ENCODE data around the gene CSDE1. TPM values are rescaled to one million over a fixed set of nuclear protein-coding genes. Genes with fewer than 3 reads are reported as not detected.

CSDE1 gene
- total and polyA plus RNA-seq, 4 donors = 286 to 661 (median 578) TPM

- H3K36me3 ChIP-seq (ENCODE audit: control insufficient read depth in 1 of 2, insufficient read depth in 2 of 2, low read length in 1 of 2) = no peaks in the 10 kb centered on the region
- peak overlapping the region; percentile 65 to 97 for H3K4me3 ChIP-seq (ENCODE audit: low read length in 2 of 2)
- WGBS, 2 donors = 41 to 44% methylated on average over 13 of the region's 13 CpGs
- no peak for ATAC-seq (ENCODE audit: low FRiP score)
- intact Hi-C loops (cut with DNase I) = loop anchor here in 1 of 2 donors (2.0 kb wide), 2 partner anchors 88 to 158 kb away; partner anchors contain the start of genes BCAS2 and TRIM33
- H3K27me3 ChIP-seq (ENCODE audit: control insufficient read depth in 1 of 2, insufficient read depth in 2 of 2, low read length in 1 of 2) = no peaks in the 10 kb centered on the region
- no peaks in the 10 kb centered on the region for H3K9me3 ChIP-seq (ENCODE audit: control insufficient read depth, low read length)
- no peaks in the 10 kb centered on the region for H3K4me1 ChIP-seq (ENCODE audit: control insufficient read depth in 1 of 2, insufficient read depth in 2 of 2, low read length in 2 of 2)
- peak overlapping the region in 1 of 2 donors; percentile 46 for H3K27ac ChIP-seq (ENCODE audit: low read depth in 1 of 2, low read length in 2 of 2)
- no peak for DNase-seq
Measured at GRCh38 chr1:114668784-114669561, 88.8 kb downstream of the CSDE1 start.

GRCh38 chr1:114668373-114668772 lies 89.4 kb downstream of the CSDE1 start:
- Histone ChIP-seq H3K4me1 (ENCODE audit: control insufficient read depth in 1 of 2, insufficient read depth in 2 of 2, low read length in 2 of 2) (no peaks in the 10 kb centered on the region), H3K4me3 (ENCODE audit: low read length in 2 of 2) (no peak overlapping the region), H3K27me3 (ENCODE audit: control insufficient read depth in 1 of 2, insufficient read depth in 2 of 2, low read length in 1 of 2) (no peaks in the 10 kb centered on the region), H3K9me3 (ENCODE audit: control insufficient read depth, low read length) (no peaks in the 10 kb centered on the region), H3K27ac (ENCODE audit: low read depth in 1 of 2, low read length in 2 of 2) (no peak overlapping the region), H3K36me3 (ENCODE audit: control insufficient read depth in 1 of 2, insufficient read depth in 2 of 2, low read length in 1 of 2) (no peaks in the 10 kb centered on the region)
- ATAC-seq (ENCODE audit: low FRiP score) (no peak), DNase-seq (no peak)
- intact Hi-C loops (cut with DNase I) = loop anchor here in 1 of 2 donors (2.0 kb wide), 2 partner anchors 88 to 158 kb away; partner anchors contain the start of genes BCAS2 and TRIM33
- WGBS, 2 donors = 82 to 92% methylated on average over 4 of the region's 4 CpGs

- Histone ChIP-seq H3K9me3 (ENCODE audit: control insufficient read depth, low read length) (no peaks in the 10 kb centered on the region), H3K27ac (ENCODE audit: low read depth in 1 of 2, low read length in 2 of 2) (no peak overlapping the region), H3K4me1 (ENCODE audit: control insufficient read depth in 1 of 2, insufficient read depth in 2 of 2, low read length in 2 of 2) (no peaks in the 10 kb centered on the region), H3K27me3 (ENCODE audit: control insufficient read depth in 1 of 2, insufficient read depth in 2 of 2, low read length in 1 of 2) (no peaks in the 10 kb centered on the region), H3K36me3 (ENCODE audit: control insufficient read depth in 1 of 2, insufficient read depth in 2 of 2, low read length in 1 of 2) (no peaks in the 10 kb centered on the region), H3K4me3 (ENCODE audit: low read length in 2 of 2) (no peak overlapping the region)
- no peak for ATAC-seq (ENCODE audit: low FRiP score)
- intact Hi-C loops (cut with DNase I) = no loop called here
- DNase-seq = no peak
- 91 to 92% methylated on average over 3 of the region's 3 CpGs for WGBS, 2 donors
Measured at GRCh38 chr1:114666954-114667353, 90.8 kb downstream of the CSDE1 start.

Other genes starting within 250 kb of the CSDE1 start
- gene TRIM33, start 246.8 kb downstream of the CSDE1 start, total RNA-seq = 10 to 100 TPM; 39.3 to 42.8 TPM
- 10 to 100 TPM in 1 of 2 donors, 1 to 10 TPM in 1; 5.6 to 21.6 TPM for gene TRIM33, start 246.8 kb downstream of the CSDE1 start, polyA plus RNA-seq
- gene BCAS2, start 176.4 kb downstream of the CSDE1 start, total RNA-seq = 10 to 100 TPM; 23.9 to 29.8 TPM
- gene BCAS2, start 176.4 kb downstream of the CSDE1 start, polyA plus RNA-seq = 10 to 100 TPM; 31.6 to 38.1 TPM
- 1 to 10 TPM; 3.6 to 5.9 TPM for gene DENND2C, start 87.9 kb downstream of the CSDE1 start, total RNA-seq
- 1 to 10 TPM in 1 of 2 donors, under 1 TPM in 1; 0.25 to 1.9 TPM for gene DENND2C, start 87.9 kb downstream of the CSDE1 start, polyA plus RNA-seq
- gene AMPD1, start 62.4 kb downstream of the CSDE1 start, total RNA-seq = under 1 TPM in 1 of 2 donors, not detected in 1; 0.52 TPM
- under 1 TPM in 1 of 2 donors, not detected in 1; 0.05 TPM for gene AMPD1, start 62.4 kb downstream of the CSDE1 start, polyA plus RNA-seq
- gene NRAS, start 41.2 kb downstream of the CSDE1 start, total RNA-seq = 10 to 100 TPM; 17.9 to 21.1 TPM
- 10 to 100 TPM in 1 of 2 donors, 1 to 10 TPM in 1; 5.6 to 14.9 TPM for gene NRAS, start 41.2 kb downstream of the CSDE1 start, polyA plus RNA-seq
- gene SIKE1, start 22.7 kb upstream of the CSDE1 start, total RNA-seq = 10 to 100 TPM; 31.4 to 40.1 TPM
- gene SIKE1, start 22.7 kb upstream of the CSDE1 start, polyA plus RNA-seq = 10 to 100 TPM; 18.8 to 22.5 TPM
- gene SYCP1, start 96.9 kb upstream of the CSDE1 start, total RNA-seq = not detected
- gene SYCP1, start 96.9 kb upstream of the CSDE1 start, polyA plus RNA-seq = not detected

Data from aorta (tissue), 5 donors.